HepG2 (cell line): ENCODE results near the gene TAOK3. TPM values are rescaled to one million over a fixed set of nuclear protein-coding genes. Genes with fewer than 3 reads are reported as not detected.

Experiments
- CREBL2 ChIP-seq: sonication (generic); formaldehyde crosslinking; IDR thresholded peaks from 2 replicates; pipeline ENCODE4 v1.8.1; 2023; ENCODE audit warnings: missing genetic modification reagents, mild to moderate bottlenecking, borderline replicate concordance
- DR1 ChIP-seq: sonication (generic); formaldehyde crosslinking; IDR thresholded peaks from 2 replicates; pipeline ENCODE4 v1.8.0; 2021; ENCODE audit warnings: mild to moderate bottlenecking, missing genetic modification reagents, inconsistent platforms
- JUND ChIP-seq: sonication (generic); formaldehyde crosslinking; IDR thresholded peaks from 2 replicates; pipeline ENCODE4 v1.8.0; 2022; ENCODE audit warnings: mild to moderate bottlenecking, missing genetic modification reagents
- MAFF ChIP-seq: IDR thresholded peaks from 2 replicates; pipeline ENCODE4 v1.6.1; 2011; ENCODE audit warnings: low read depth, low read length, improper control_type of control experiment
- MEF2D ChIP-seq: sonication (generic); formaldehyde crosslinking; IDR thresholded peaks from 2 replicates; pipeline ENCODE4 v1.5.1; 2020; ENCODE audit warnings: mild to moderate bottlenecking, missing genetic modification reagents
- NR0B2 ChIP-seq: sonication (generic); formaldehyde crosslinking; IDR thresholded peaks from 2 replicates; pipeline ENCODE4 v1.4.0; 2020; ENCODE audit warnings: mild to moderate bottlenecking, missing genetic modification reagents
- PHF20 ChIP-seq: sonication (generic); formaldehyde crosslinking; IDR thresholded peaks from 2 replicates; pipeline ENCODE4 v1.5.0; 2020; ENCODE audit warnings: mild to moderate bottlenecking, missing genetic modification reagents
- PRDM15 ChIP-seq: sonication (generic); formaldehyde crosslinking; IDR thresholded peaks from 2 replicates; pipeline ENCODE4 v1.4.0; 2020; ENCODE audit warnings: missing genetic modification reagents
- PRPF4 ChIP-seq: fragments of 200-400 bp; formaldehyde crosslinking; IDR thresholded peaks from 2 replicates; pipeline ENCODE4 v1.6.1; 2016; ENCODE audit warnings: low read length, low read depth; ENCODE audit not compliant: poor library complexity, severe bottlenecking
- RFX5 ChIP-seq: IDR thresholded peaks from 2 replicates; pipeline ENCODE4 v1.6.1; 2011; ENCODE audit warnings: low read depth, low read length, improper control_type of control experiment
- RNF219 ChIP-seq: sonication (generic); formaldehyde crosslinking; IDR thresholded peaks from 2 replicates; pipeline ENCODE4 v1.5.0; 2020; ENCODE audit warnings: mild to moderate bottlenecking, missing genetic modification reagents
- SMYD3 ChIP-seq: sonication (generic); formaldehyde crosslinking; IDR thresholded peaks from 2 replicates; pipeline ENCODE4 v1.8.1; 2023; ENCODE audit warnings: mild to moderate bottlenecking, missing genetic modification reagents
- SNAI1 ChIP-seq: sonication (generic); formaldehyde crosslinking; IDR thresholded peaks from 2 replicates; pipeline ENCODE4 v1.5.0; 2020; ENCODE audit warnings: mild to moderate bottlenecking, missing genetic modification reagents, borderline replicate concordance
- SOX5 ChIP-seq: IDR thresholded peaks from 2 replicates; pipeline ENCODE4 v1.6.1; 2016; ENCODE audit warnings: borderline replicate concordance
- SRSF4 ChIP-seq: fragments of 200-400 bp; formaldehyde crosslinking; IDR thresholded peaks from one replicate; pipeline ENCODE4 v1.6.1; 2018; ENCODE audit warnings: mild to moderate bottlenecking, low read depth, low read length, moderate library complexity; ENCODE audit not compliant: poor library complexity, severe bottlenecking
- STAT5B ChIP-seq: sonication (generic); formaldehyde crosslinking; IDR thresholded peaks from 2 replicates; pipeline ENCODE4 v1.4.0; 2020; ENCODE audit warnings: missing genetic modification reagents
- TFDP2 ChIP-seq: sonication (generic); formaldehyde crosslinking; IDR thresholded peaks from 2 replicates; pipeline ENCODE4 v1.4.0; 2020; ENCODE audit warnings: missing genetic modification reagents
- TMF1 ChIP-seq: sonication (generic); formaldehyde crosslinking; IDR thresholded peaks from 2 replicates; pipeline ENCODE4 v1.8.1; 2022; ENCODE audit warnings: low read depth, missing genetic modification reagents
- ZBTB3 ChIP-seq: sonication (generic); formaldehyde crosslinking; IDR thresholded peaks from 2 replicates; pipeline ENCODE4 v1.4.0; 2020; ENCODE audit warnings: low read depth, mild to moderate bottlenecking, moderate library complexity, missing genetic modification reagents, borderline replicate concordance
- ZFP36L1 ChIP-seq: sonication (generic); formaldehyde crosslinking; IDR thresholded peaks from 2 replicates; pipeline ENCODE4 v1.8.0; 2022; ENCODE audit warnings: mild to moderate bottlenecking, missing genetic modification reagents, moderate library complexity
- ZNF292 ChIP-seq: sonication (generic); formaldehyde crosslinking; IDR thresholded peaks from 2 replicates; pipeline ENCODE4 v1.8.1; 2022; ENCODE audit warnings: mild to moderate bottlenecking, low read depth, missing genetic modification reagents, borderline replicate concordance
- ZNF446 ChIP-seq: sonication (generic); formaldehyde crosslinking; IDR thresholded peaks from 2 replicates; pipeline ENCODE4 v1.5.0; 2020; ENCODE audit warnings: mild to moderate bottlenecking, missing genetic modification reagents
- ZNF841 ChIP-seq: sonication (generic); formaldehyde crosslinking; IDR thresholded peaks from 2 replicates; pipeline ENCODE4 v1.8.1; 2023; ENCODE audit warnings: missing genetic modification reagents, borderline replicate concordance
- ZZZ3 ChIP-seq: sonication (generic); formaldehyde crosslinking; IDR thresholded peaks from 2 replicates; pipeline ENCODE4 v1.4.0; 2020; ENCODE audit warnings: missing genetic modification reagents, mild to moderate bottlenecking, borderline replicate concordance
- polyA plus RNA-seq, 8 experiments: library from polyadenylated mRNA; depleted of rRNA in 3 of 8; stranded (reverse) in 7 of 8; unstranded in 1 of 8; fragments of >200 nt; fragmentation: Illumina TruSeq in 4 of 8; extraction: Trizol in 4 of 8; gene quantifications; 2 replicates each; pipeline versions ENCODE4 v1.2.1 to v1.2.3, GENCODE V29; 2011 to 2016; ENCODE audit warnings: low read depth in 4 of 8, missing spikeins in 1 of 8, mixed read lengths in 1 of 8; ENCODE audit not compliant: insufficient read depth in 1 of 8
- total RNA-seq, 5 experiments: library from RNA; depleted of rRNA; stranded (reverse); fragments of >200 nt; fragmentation: Illumina TruSeq; extraction: Trizol; gene quantifications; 2 replicates each; pipeline ENCODE4 v1.2.3, GENCODE V29; 2016; ENCODE audit warnings: low read depth in 1 of 5

Gene TAOK3
- total and polyA plus RNA-seq, 2 of the 13 experiments (the other 11 are each of a cell fraction or from before 2014, with no cell fraction given), result 10.4 to 12.3 TPM

- no peak for TF ChIP-seq SMYD3 (CRISPR knock-in tag)
- peak; percentile 40; the same call in 1 of the 2 replicates for TF ChIP-seq TFDP2 (CRISPR knock-in tag)
- TF ChIP-seq JUND (CRISPR knock-in tag), result no peak
- no peak for TF ChIP-seq SRSF4
- no peak for TF ChIP-seq ZZZ3 (CRISPR knock-in tag)
- no peak for TF ChIP-seq NR0B2 (CRISPR knock-in tag)
- no peak for TF ChIP-seq PRDM15 (CRISPR knock-in tag)
- no peak for TF ChIP-seq PRPF4
- no peak for TF ChIP-seq CREBL2 (CRISPR knock-in tag)
- no peak for TF ChIP-seq ZNF292 (CRISPR knock-in tag)
- TF ChIP-seq PHF20 (CRISPR knock-in tag), result no peak
- TF ChIP-seq ZNF841 (CRISPR knock-in tag), result no peak
- no peak for TF ChIP-seq RFX5
- no peak for TF ChIP-seq ZFP36L1 (CRISPR knock-in tag)
- TF ChIP-seq TMF1, result no peak
- TF ChIP-seq STAT5B, result no peak
- TF ChIP-seq SNAI1 (CRISPR knock-in tag), result no peak
- TF ChIP-seq ZBTB3 (CRISPR knock-in tag), result no peak
- TF ChIP-seq SOX5, result no peak; the same call in 1 of the 2 replicates
- TF ChIP-seq MEF2D (CRISPR knock-in tag), result peak; percentile 18; the same call in 1 of the 2 replicates
- TF ChIP-seq ZNF446, result no peak
- no peak for TF ChIP-seq DR1 (CRISPR knock-in tag)
- TF ChIP-seq MAFF, result no peak
- TF ChIP-seq RNF219, result no peak
Observed at GRCh38 chr12:118124333-118124874, 248.3 kb downstream of the TAOK3 start (continued).
